GM12878 (cell line): ENCODE measurements around the gene FMN2. TPM values are rescaled to one million over a fixed set of nuclear protein-coding genes. Genes with fewer than 3 reads are reported as not detected.

Experiments used
- ATAC-seq: fragments of 200-7000 bp; cut with Tn5 transposase; 3 replicates; pipeline ENCODE4 v1.9.1; 2020; ENCODE audit warnings: mild to moderate bottlenecking, moderate library complexity
- BruUV-seq: library from RNA; stranded (reverse); fragments of 400-500 nt; replicated peaks from 2 replicates; lab custom pipeline; 2021; lab: Mats Ljungman, UMichigan
- CTCF ChIA-PET: fragments of 300-600 bp; sonication (Branson Sonifier 250); formaldehyde crosslinking; extraction: SDS; loops from one replicate; lab custom pipeline; 2021; ENCODE audit warnings: inconsistent platforms; lab: Yijun Ruan, JAX
- POLR2A ChIA-PET: fragments of 350-600 bp; formaldehyde crosslinking; extraction: SDS; loops from one replicate; lab custom pipeline; 2021; ENCODE audit warnings: inconsistent platforms; lab: Charles Lee
- RAD21 ChIA-PET: fragments of 300-600 bp; sonication (Branson Sonifier 250); formaldehyde crosslinking; loops from one replicate; lab custom pipeline; 2023; ENCODE audit warnings: antibody characterized with exemption; ENCODE audit not compliant: unreplicated experiment; lab: Charles Lee
- SMC1A ChIA-PET: fragments of 300-600 bp; sonication (Branson Sonifier 250); formaldehyde crosslinking; loops from one replicate; lab custom pipeline; 2023; ENCODE audit not compliant: unreplicated experiment, uncharacterized antibody; lab: Charles Lee
- DNase-seq: peaks from one replicate; pipeline ENCODE4 v3.0.0-alpha.2; 2011; ENCODE audit warnings: low read depth, low spot score
- FAIRE-seq: peaks from 3 replicates; lab custom pipeline; 2011; peaks lifted over from hg19 to GRCh38; lab: Jason Lieb, UNC
- H2AFZ ChIP-seq: 2 replicates; pipeline ENCODE4 v1.6.0; 2011; ENCODE audit warnings: low read depth, low read length, control low read depth; ENCODE audit not compliant: control insufficient read depth
- H3K27ac ChIP-seq: 2 replicates; pipeline ENCODE4 v1.5.1; 2011; ENCODE audit warnings: control low read depth; ENCODE audit not compliant: control insufficient read depth, insufficient read depth
- H3K27me3 ChIP-seq, 2 experiments: replicated peaks in 1 of 2; 2 replicates each; pipeline versions ENCODE4 v1.6.0 to v1.6.1; 2011; ENCODE audit warnings: low read length in 1 of 2; ENCODE audit not compliant: control insufficient read depth in 2 of 2, insufficient read depth in 2 of 2
- H3K36me3 ChIP-seq, 2 experiments: 2 replicates each; pipeline ENCODE4 v1.5.1; 2011; ENCODE audit warnings: low read length in 1 of 2; ENCODE audit not compliant: control insufficient read depth in 2 of 2, insufficient read depth in 2 of 2
- H3K4me1 ChIP-seq: 2 replicates; pipeline ENCODE4 v1.6.1; 2011; ENCODE audit warnings: mild to moderate bottlenecking, low read length, moderate library complexity, mixed read lengths; ENCODE audit not compliant: control insufficient read depth, insufficient read depth
- H3K4me2 ChIP-seq: 2 replicates; pipeline ENCODE4 v1.6.0; 2011; ENCODE audit warnings: control low read depth; ENCODE audit not compliant: control insufficient read depth, insufficient read depth
- H3K4me3 ChIP-seq: fragments of 200-600 bp; sonication (generic); 2 replicates; pipeline ENCODE4 v1.5.1; 2016
- H3K79me2 ChIP-seq: 2 replicates; pipeline ENCODE4 v1.6.0; 2011; ENCODE audit warnings: low read length; ENCODE audit not compliant: control insufficient read depth, insufficient read depth
- H3K9ac ChIP-seq: 2 replicates; pipeline ENCODE4 v1.8.0; 2011; ENCODE audit warnings: low read length, control low read depth, mixed read lengths; ENCODE audit not compliant: control insufficient read depth, insufficient read depth
- H3K9me3 ChIP-seq: replicated peaks from 3 replicates; pipeline ENCODE4 v1.5.1; 2011; ENCODE audit warnings: mild to moderate bottlenecking, low read length; ENCODE audit not compliant: control insufficient read depth, insufficient read depth
- H4K20me1 ChIP-seq: 2 replicates; pipeline ENCODE4 v1.6.0; 2011; ENCODE audit not compliant: control insufficient read depth, insufficient read depth
- CEBPB ChIP-seq, 2 experiments: fragments of 150-350 bp in 1 of 2; IDR thresholded peaks; 2 replicates each; pipeline ENCODE4 v1.6.1; 2012 to 2014; ENCODE audit warnings: low read depth in 2 of 2, low read length in 2 of 2, borderline replicate concordance in 1 of 2, inconsistent platforms in 1 of 2
- CTCF ChIP-seq, 3 experiments: IDR thresholded peaks in 2 of 3; conservative IDR thresholded peaks in 1 of 3; 2 replicates each; pipeline ENCODE4 v1.5.1; 2011; ENCODE audit warnings: low read depth in 3 of 3, low read length in 3 of 3, mild to moderate bottlenecking in 3 of 3, control low read depth in 2 of 3, moderate library complexity in 2 of 3, inconsistent platforms in 1 of 3, mixed read lengths in 1 of 3; ENCODE audit not compliant: control insufficient read depth in 2 of 3, insufficient read depth in 1 of 3; ENCODE audit errors: extremely low read depth in 1 of 3
- FOXM1 ChIP-seq: IDR thresholded peaks from 2 replicates; pipeline ENCODE4 v1.6.1; 2012; ENCODE audit warnings: low read depth, mild to moderate bottlenecking, inconsistent platforms, low read length, moderate library complexity
- GATAD2B ChIP-seq: fragments of 450-650 bp; conservative IDR thresholded peaks from 2 replicates; pipeline ENCODE4 v1.6.1; 2017; ENCODE audit warnings: low read depth, mild to moderate bottlenecking, moderate library complexity
- HSF1 ChIP-seq: fragments of 150-350 bp; IDR thresholded peaks from 2 replicates; pipeline ENCODE4 v1.6.1; 2014; ENCODE audit warnings: mild to moderate bottlenecking, low read depth, low read length
- MXI1 ChIP-seq: fragments of 150-350 bp; IDR thresholded peaks from 2 replicates; pipeline ENCODE4 v1.6.1; 2011; ENCODE audit warnings: low read depth, mild to moderate bottlenecking, inconsistent platforms, low read length, improper control_type of control experiment
- POLR2A ChIP-seq: IDR thresholded peaks from 2 replicates; pipeline ENCODE4 v1.6.1; 2011; ENCODE audit warnings: low read depth, mild to moderate bottlenecking, low read length
- RELA ChIP-seq: fragments of 450-650 bp; IDR thresholded peaks from 2 replicates; pipeline ENCODE4 v1.8.0; 2014; ENCODE audit warnings: borderline replicate concordance; ENCODE audit not compliant: partially characterized antibody
- SUZ12 ChIP-seq: fragments of 200-600 bp; sonication (generic); IDR thresholded peaks from one replicate; pipeline ENCODE4 v1.6.1; 2018; ENCODE audit warnings: antibody characterized with exemption, mild to moderate bottlenecking; ENCODE audit not compliant: unreplicated experiment
- USF2 ChIP-seq: IDR thresholded peaks from 2 replicates; pipeline ENCODE4 v1.6.1; 2011; ENCODE audit warnings: low read depth, low read length, improper control_type of control experiment, borderline replicate concordance
- ZNF217 ChIP-seq: fragments of 450-650 bp; IDR thresholded peaks from 2 replicates; pipeline ENCODE4 v1.6.1; 2017; ENCODE audit warnings: antibody characterized with exemption, mild to moderate bottlenecking
- WGBS: methylation state at CpG from one replicate; pipeline ENCODE4 v1.1.6; 2016; ENCODE audit warnings: low lambda C conversion rate; ENCODE audit not compliant: insufficient replicate concordance, insufficient coverage; ENCODE audit errors: missing lambda C conversion rate; 5-methylcytosine and 5-hydroxymethylcytosine counted together
- in situ Hi-C: fragments of 300-500 bp; cut with MboI; formaldehyde crosslinking; loops from 9 replicates; pipeline ENCODE4 v1.14.3; 2018; ENCODE audit warnings: mixed read lengths
- intact Hi-C: fragments of 100-400 bp; cut with micrococcal nuclease; formaldehyde crosslinking; loops from one replicate; pipeline ENCODE4 v1.14.2; 2022; ENCODE audit not compliant: unreplicated experiment
- polyA plus RNA-seq, 11 experiments: library from polyadenylated mRNA; depleted of rRNA in 4 of 11; unstranded in 6 of 11; stranded (reverse) in 5 of 11; fragments of >200 nt; fragmentation: Nextera tagmentation in 4 of 11; fragmentation: Illumina TruSeq in 1 of 11; extraction: Ambion mirVana in 4 of 11; extraction: Trizol in 1 of 11; gene quantifications; 1 replicate in 1 of 11; 2 replicates in 10 of 11; pipeline versions ENCODE4 v1.2.1 to v1.2.3, GENCODE V29; 2011 to 2016; ENCODE audit warnings: inconsistent platforms in 2 of 11, missing spikeins in 2 of 11, low read depth in 1 of 11
- total RNA-seq, 4 experiments: library from RNA; depleted of rRNA in 3 of 4; stranded (reverse); fragments of >200 nt in 3 of 4; fragmentation: Illumina TruSeq in 1 of 4; extraction: Trizol in 1 of 4; gene quantifications; 2 replicates each; pipeline versions ENCODE4 v1.2.1 to v1.2.3, GENCODE V29; 2013 to 2021
- TF ChIP-seq, protein P1 (sequence below): IDR thresholded peaks from 2 replicates; pipeline ENCODE4 v1.6.1; 2012; ENCODE audit warnings: low read depth, low read length, improper control_type of control experiment
- TF ChIP-seq, protein P2 (sequence below): IDR thresholded peaks from 2 replicates; pipeline ENCODE4 v1.6.1; 2011; ENCODE audit warnings: low read depth, mild to moderate bottlenecking, low read length, moderate library complexity, borderline replicate concordance; ENCODE audit errors: extremely low read depth
- TF ChIP-seq, protein P3 (sequence below): fragments of 450-650 bp; IDR thresholded peaks from 2 replicates; pipeline ENCODE4 v1.6.1; 2017; ENCODE audit warnings: mild to moderate bottlenecking, moderate library complexity

The FMN2 gene
- total and polyA plus RNA-seq, 10 of the 15 experiments (the other 5 are each of a cell fraction or from before 2014, with no cell fraction given), result 0.60 TPM; not detected in 9

DNA sequence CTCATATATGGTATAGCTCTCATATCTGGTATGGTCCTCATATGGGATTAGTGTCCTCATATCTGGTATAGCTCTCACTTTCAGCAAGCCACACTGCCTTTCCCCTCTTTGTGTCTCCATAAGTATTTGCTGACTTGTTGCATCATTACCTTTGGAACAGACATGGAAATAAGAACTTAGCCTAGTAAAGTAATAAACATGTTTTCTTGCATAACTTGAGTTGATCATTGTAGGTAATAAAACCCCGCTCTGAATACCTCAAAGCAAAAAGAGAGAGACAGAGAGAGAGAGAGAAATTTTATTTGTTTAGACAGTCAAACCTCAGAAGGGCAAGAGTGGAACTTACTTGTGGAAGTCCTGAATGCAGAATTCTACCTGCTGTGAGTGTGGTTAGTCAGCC, 350.0 kb downstream of the FMN2 start:
- no peak overlapping the region for H3K27ac ChIP-seq
- SMC1A ChIA-PET, result no interaction called here
- FAIRE-seq (no peak), ATAC-seq (no peak), DNase-seq (no peak)
- H3K9me3 ChIP-seq, result no peaks in the 10 kb centered on the region
- RAD21 ChIA-PET, result no interaction called here
- POLR2A ChIA-PET, result no interaction called here
- no peaks in the 10 kb centered on the region for H3K4me1 ChIP-seq
- H3K79me2 ChIP-seq, result no peaks in the 10 kb centered on the region
- WGBS, result 0% methylated on average over 1 of the region's 1 CpG
- H4K20me1 ChIP-seq, result no peaks in the 10 kb centered on the region
- no TSS peak for BruUV-seq
- H3K9ac ChIP-seq, result no peak overlapping the region
- no peak overlapping the region for H3K4me3 ChIP-seq
- no peak overlapping the region for H2AFZ ChIP-seq
- H3K36me3 ChIP-seq, result no peaks in the 10 kb centered on the region
- intact Hi-C loops (no loop called here), in situ Hi-C loops (no loop called here)
- CTCF ChIA-PET, result no interaction called here
- H3K27me3 ChIP-seq, result no peaks in the 10 kb centered on the region
- no peak overlapping the region for H3K4me2 ChIP-seq
- TF ChIP-seq, protein P1, sequence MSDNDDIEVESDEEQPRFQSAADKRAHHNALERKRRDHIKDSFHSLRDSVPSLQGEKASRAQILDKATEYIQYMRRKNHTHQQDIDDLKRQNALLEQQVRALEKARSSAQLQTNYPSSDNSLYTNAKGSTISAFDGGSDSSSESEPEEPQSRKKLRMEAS, result no peak
- TF ChIP-seq HSF1, result no peak
- no peak for TF ChIP-seq GATAD2B
- TF ChIP-seq, protein P2, sequence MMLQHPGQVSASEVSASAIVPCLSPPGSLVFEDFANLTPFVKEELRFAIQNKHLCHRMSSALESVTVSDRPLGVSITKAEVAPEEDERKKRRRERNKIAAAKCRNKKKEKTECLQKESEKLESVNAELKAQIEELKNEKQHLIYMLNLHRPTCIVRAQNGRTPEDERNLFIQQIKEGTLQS, result no peak
- no peak for TF ChIP-seq RELA
- no peak for TF ChIP-seq MXI1
- no peak for TF ChIP-seq CEBPB (IDR thresholded peaks at IDR 0.05; ENCODE audit: borderline replicate concordance in 1 of 2, low read depth in 2 of 2, low read length in 2 of 2)
- no peak for TF ChIP-seq SUZ12
- no peak for TF ChIP-seq CTCF (IDR thresholded peaks at IDR 0.05 in 2 of 3, conservative IDR thresholded peaks at IDR 0.05 in 1 of 3; ENCODE audit: control insufficient read depth in 2 of 3, extremely low read depth in 1 of 3, insufficient read depth in 1 of 3, low read depth in 3 of 3, low read length in 3 of 3)
- TF ChIP-seq POLR2A, result no peak
- TF ChIP-seq, protein P3, sequence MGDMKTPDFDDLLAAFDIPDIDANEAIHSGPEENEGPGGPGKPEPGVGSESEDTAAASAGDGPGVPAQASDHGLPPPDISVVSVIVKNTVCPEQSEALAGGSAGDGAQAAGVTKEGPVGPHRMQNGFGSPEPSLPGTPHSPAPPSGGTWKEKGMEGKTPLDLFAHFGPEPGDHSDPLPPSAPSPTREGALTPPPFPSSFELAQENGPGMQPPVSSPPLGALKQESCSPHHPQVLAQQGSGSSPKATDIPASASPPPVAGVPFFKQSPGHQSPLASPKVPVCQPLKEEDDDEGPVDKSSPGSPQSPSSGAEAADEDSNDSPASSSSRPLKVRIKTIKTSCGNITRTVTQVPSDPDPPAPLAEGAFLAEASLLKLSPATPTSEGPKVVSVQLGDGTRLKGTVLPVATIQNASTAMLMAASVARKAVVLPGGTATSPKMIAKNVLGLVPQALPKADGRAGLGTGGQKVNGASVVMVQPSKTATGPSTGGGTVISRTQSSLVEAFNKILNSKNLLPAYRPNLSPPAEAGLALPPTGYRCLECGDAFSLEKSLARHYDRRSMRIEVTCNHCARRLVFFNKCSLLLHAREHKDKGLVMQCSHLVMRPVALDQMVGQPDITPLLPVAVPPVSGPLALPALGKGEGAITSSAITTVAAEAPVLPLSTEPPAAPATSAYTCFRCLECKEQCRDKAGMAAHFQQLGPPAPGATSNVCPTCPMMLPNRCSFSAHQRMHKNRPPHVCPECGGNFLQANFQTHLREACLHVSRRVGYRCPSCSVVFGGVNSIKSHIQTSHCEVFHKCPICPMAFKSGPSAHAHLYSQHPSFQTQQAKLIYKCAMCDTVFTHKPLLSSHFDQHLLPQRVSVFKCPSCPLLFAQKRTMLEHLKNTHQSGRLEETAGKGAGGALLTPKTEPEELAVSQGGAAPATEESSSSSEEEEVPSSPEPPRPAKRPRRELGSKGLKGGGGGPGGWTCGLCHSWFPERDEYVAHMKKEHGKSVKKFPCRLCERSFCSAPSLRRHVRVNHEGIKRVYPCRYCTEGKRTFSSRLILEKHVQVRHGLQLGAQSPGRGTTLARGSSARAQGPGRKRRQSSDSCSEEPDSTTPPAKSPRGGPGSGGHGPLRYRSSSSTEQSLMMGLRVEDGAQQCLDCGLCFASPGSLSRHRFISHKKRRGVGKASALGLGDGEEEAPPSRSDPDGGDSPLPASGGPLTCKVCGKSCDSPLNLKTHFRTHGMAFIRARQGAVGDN, result no peak
- TF ChIP-seq USF2, result no peak
- TF ChIP-seq ZNF217, result no peak
- no peak for TF ChIP-seq FOXM1
